ENCODE measurements around the gene ZC3HAV1. TPM values are rescaled to one million over a fixed set of nuclear protein-coding genes. Genes with fewer than 3 reads are reported as not detected.
A peak's percentile ranks its signal among the peaks of the same experiment; 100 is the strongest.

The ZC3HAV1 gene
- total and polyA plus RNA-seq, 9 of the 15 experiments (the other 6 are each of a cell fraction or from before 2014, with no cell fraction given): 11.9 to 40.5 (median 23.9) TPM

- TF ChIP-seq MAFF (IDR thresholded peaks at IDR 0.05; ENCODE audit: low read length) (peak; percentile 96), ZNF232 (CRISPR knock-in tag; IDR thresholded peaks at IDR 0.05) (no peak), CSDE1 (IDR thresholded peaks at IDR 0.05) (no peak), BDP1 (IDR thresholded peaks at IDR 0.05; ENCODE audit: insufficient read depth, insufficient read length) (no peak), SREBF1 (IDR thresholded peaks at IDR 0.05; ENCODE audit: borderline replicate concordance, low read depth, low read length) (no peak), DDX20 (tag; IDR thresholded peaks at IDR 0.05; ENCODE audit: low read depth) (no peak), ZNF212 (CRISPR knock-in tag; IDR thresholded peaks at IDR 0.05) (no peak), ZNF124 (CRISPR knock-in tag; IDR thresholded peaks at IDR 0.05) (no peak), ZNF277 (CRISPR knock-in tag; IDR thresholded peaks at IDR 0.05; ENCODE audit: borderline replicate concordance) (no peak), SIN3B (IDR thresholded peaks at IDR 0.05; ENCODE audit: low read depth) (no peak), PRDM10 (IDR thresholded peaks at IDR 0.05; ENCODE audit: partially characterized antibody) (peak; percentile 55), ZBTB8A (IDR thresholded peaks at IDR 0.05; ENCODE audit: partially characterized antibody) (no peak), TRIM25 (IDR thresholded peaks at IDR 0.05; ENCODE audit: borderline replicate concordance) (0 out of 2 replicates have a peak, but pooled peaks have one; percentile 12), MBD2 (IDR thresholded peaks at IDR 0.05; ENCODE audit: borderline replicate concordance, low read depth) (peak; percentile 46; the same call in 1 of the 2 replicates), MLLT1 (IDR thresholded peaks at IDR 0.05) (no peak; a peak in 1 of 4 replicates), ZEB2 (IDR thresholded peaks at IDR 0.05) (peak; percentile 95), PRMT5 (CRISPR knock-in tag; IDR thresholded peaks at IDR 0.05) (no peak), SIRT6 (IDR thresholded peaks at IDR 0.05; ENCODE audit: low read depth, low read length) (no peak), ZKSCAN8 (CRISPR knock-in tag; IDR thresholded peaks at IDR 0.05) (no peak), POLR3G (IDR thresholded peaks at IDR 0.05; ENCODE audit: extremely low read depth, insufficient read length, insufficient replicate concordance) (no peak), SIX5 (IDR thresholded peaks at IDR 0.05; ENCODE audit: borderline replicate concordance in 1 of 2, insufficient read depth in 1 of 2, low read depth in 1 of 2, low read length in 2 of 2) (no peak), NEUROD1 (IDR thresholded peaks at IDR 0.05; ENCODE audit: borderline replicate concordance, low read depth, low read length, partially characterized antibody) (no peak)
These were observed 8.8 kb upstream of the ZC3HAV1 start (continued) for GRCh38 chr7:139118234-139118804.

Measured in K562 (cell line).